ENCODE measurements around the gene EDRF1. TPM values are rescaled to one million over a fixed set of nuclear protein-coding genes. Genes with fewer than 3 reads are reported as not detected.
A peak's percentile ranks its signal among the peaks of the same experiment; 100 is the strongest.
"Not testable (repeated sequence)": the region's sequence is repeated elsewhere in the genome, so short reads cannot be mapped to it uniquely, and the experiment has no call there.

The EDRF1 gene
- total RNA-seq, result 44.6 TPM

- Histone ChIP-seq H3K4me1 (ENCODE audit: insufficient read depth, low read length) (peaks cover 18% of the 10 kb centered on the region), H3K4me3 (ENCODE audit: low read length) (peak within 1 kb of the TSS; percentile 76), H3K27me3 (ENCODE audit: insufficient read depth, low read length) (no peaks in the 10 kb centered on the region), H3K9me3 (ENCODE audit: low read depth, low read length) (no peaks in the 10 kb centered on the region)
These were observed at the start of gene EDRF1 for GRCh38 chr10:125719173-125720001. TSS of gene EDRF1 (plus strand) at chr10:125719709. CDS start at chr10:125719808, 99 bp downstream.

- H3K27me3 ChIP-seq (ENCODE audit: insufficient read depth, low read length), result no peaks in the 10 kb centered on the region
- H3K4me1 ChIP-seq (ENCODE audit: insufficient read depth, low read length), result no peaks in the 10 kb centered on the region
- H3K9me3 ChIP-seq (ENCODE audit: low read depth, low read length), result peaks cover 14% of the 10 kb centered on the region
- no peak overlapping the region for H3K4me3 ChIP-seq (ENCODE audit: low read length)
These were observed 46.6 kb upstream of the EDRF1 start for GRCh38 chr10:125672884-125673283.

GRCh38 chr10:125679436-125679835 lies 40.1 kb upstream of the EDRF1 start:
- peaks cover 14% of the 10 kb centered on the region for H3K9me3 ChIP-seq (ENCODE audit: low read depth, low read length)
- no peaks in the 10 kb centered on the region for H3K27me3 ChIP-seq (ENCODE audit: insufficient read depth, low read length)
- H3K4me1 ChIP-seq (ENCODE audit: insufficient read depth, low read length), result no peaks in the 10 kb centered on the region
- H3K4me3 ChIP-seq (ENCODE audit: low read length), result no peak overlapping the region

- Histone ChIP-seq H3K4me3 (ENCODE audit: low read length) (no peak within 1 kb of the TSS), H3K4me1 (ENCODE audit: insufficient read depth, low read length) (no peaks in the 10 kb centered on the region), H3K9me3 (ENCODE audit: low read depth, low read length) (no peaks in the 10 kb centered on the region), H3K27me3 (ENCODE audit: insufficient read depth, low read length) (no peaks in the 10 kb centered on the region)
These were observed 36.4 kb upstream of the EDRF1 start, which contains the start of gene TEX36 for GRCh38 chr10:125683063-125683462. TSS of gene TEX36 (minus strand) at chr10:125683163. CDS start at chr10:125682989, 174 bp downstream.

GRCh38 chr10:125683821-125684220 lies 35.7 kb upstream of the EDRF1 start:
- Histone ChIP-seq H3K4me3 (ENCODE audit: low read length) (no peak overlapping the region), H3K4me1 (ENCODE audit: insufficient read depth, low read length) (no peaks in the 10 kb centered on the region), H3K9me3 (ENCODE audit: low read depth, low read length) (no peaks in the 10 kb centered on the region), H3K27me3 (ENCODE audit: insufficient read depth, low read length) (no peaks in the 10 kb centered on the region)

GRCh38 chr10:125684581-125684980 lies 34.9 kb upstream of the EDRF1 start:
- no peaks in the 10 kb centered on the region for H3K9me3 ChIP-seq (ENCODE audit: low read depth, low read length)
- no peaks in the 10 kb centered on the region for H3K27me3 ChIP-seq (ENCODE audit: insufficient read depth, low read length)
- H3K4me3 ChIP-seq (ENCODE audit: low read length), result no peak overlapping the region
- H3K4me1 ChIP-seq (ENCODE audit: insufficient read depth, low read length), result no peaks in the 10 kb centered on the region

- Histone ChIP-seq H3K4me3 (ENCODE audit: low read length) (no peak overlapping the region), H3K9me3 (ENCODE audit: low read depth, low read length) (no peaks in the 10 kb centered on the region), H3K4me1 (ENCODE audit: insufficient read depth, low read length) (no peaks in the 10 kb centered on the region), H3K27me3 (ENCODE audit: insufficient read depth, low read length) (no peaks in the 10 kb centered on the region)
These were observed 31.9 kb upstream of the EDRF1 start for GRCh38 chr10:125687507-125688185.

GRCh38 chr10:125689955-125690569 lies 29.4 kb upstream of the EDRF1 start:
- H3K4me1 ChIP-seq (ENCODE audit: insufficient read depth, low read length), result no peaks in the 10 kb centered on the region
- no peaks in the 10 kb centered on the region for H3K27me3 ChIP-seq (ENCODE audit: insufficient read depth, low read length)
- H3K9me3 ChIP-seq (ENCODE audit: low read depth, low read length), result no peaks in the 10 kb centered on the region
- no peak overlapping the region for H3K4me3 ChIP-seq (ENCODE audit: low read length)

- H3K9me3 ChIP-seq (ENCODE audit: low read depth, low read length), result no peaks in the 10 kb centered on the region
- no peaks in the 10 kb centered on the region for H3K27me3 ChIP-seq (ENCODE audit: insufficient read depth, low read length)
- no peaks in the 10 kb centered on the region for H3K4me1 ChIP-seq (ENCODE audit: insufficient read depth, low read length)
- no peak overlapping the region for H3K4me3 ChIP-seq (ENCODE audit: low read length)
These were observed 28.1 kb upstream of the EDRF1 start for GRCh38 chr10:125691160-125691981.

GRCh38 chr10:125692196-125692595 lies 27.3 kb upstream of the EDRF1 start:
- H3K4me1 ChIP-seq (ENCODE audit: insufficient read depth, low read length), result no peaks in the 10 kb centered on the region
- H3K27me3 ChIP-seq (ENCODE audit: insufficient read depth, low read length), result no peaks in the 10 kb centered on the region
- H3K4me3 ChIP-seq (ENCODE audit: low read length), result no peak overlapping the region
- H3K9me3 ChIP-seq (ENCODE audit: low read depth, low read length), result no peaks in the 10 kb centered on the region

GRCh38 chr10:125692601-125693523 lies 26.6 kb upstream of the EDRF1 start:
- no peaks in the 10 kb centered on the region for H3K27me3 ChIP-seq (ENCODE audit: insufficient read depth, low read length)
- H3K9me3 ChIP-seq (ENCODE audit: low read depth, low read length), result no peaks in the 10 kb centered on the region
- H3K4me3 ChIP-seq (ENCODE audit: low read length), result no peak overlapping the region
- H3K4me1 ChIP-seq (ENCODE audit: insufficient read depth, low read length), result no peaks in the 10 kb centered on the region

GRCh38 chr10:125693524-125693847 lies 26.0 kb upstream of the EDRF1 start:
- H3K27me3 ChIP-seq (ENCODE audit: insufficient read depth, low read length), result no peaks in the 10 kb centered on the region
- H3K4me3 ChIP-seq (ENCODE audit: low read length), result no peak overlapping the region
- no peaks in the 10 kb centered on the region for H3K9me3 ChIP-seq (ENCODE audit: low read depth, low read length)
- H3K4me1 ChIP-seq (ENCODE audit: insufficient read depth, low read length), result no peaks in the 10 kb centered on the region

GRCh38 chr10:125694883-125695282 lies 24.6 kb upstream of the EDRF1 start:
- Histone ChIP-seq H3K4me1 (ENCODE audit: insufficient read depth, low read length) (no peaks in the 10 kb centered on the region), H3K4me3 (ENCODE audit: low read length) (no peak overlapping the region), H3K9me3 (ENCODE audit: low read depth, low read length) (no peaks in the 10 kb centered on the region), H3K27me3 (ENCODE audit: insufficient read depth, low read length) (no peaks in the 10 kb centered on the region)

GRCh38 chr10:125696884-125697283 lies 22.6 kb upstream of the EDRF1 start:
- not testable (repeated sequence) for H3K4me3 ChIP-seq (ENCODE audit: low read length); H3K9me3 ChIP-seq (ENCODE audit: low read depth, low read length); H3K27me3 ChIP-seq (ENCODE audit: insufficient read depth, low read length); H3K4me1 ChIP-seq (ENCODE audit: insufficient read depth, low read length)

Data from mononuclear cell (primary cell).